ENCODE data around the gene USP25.

- no peak for TF ChIP-seq POLR2AphosphoS5 (IDR thresholded peaks at IDR 0.05; ENCODE audit: low read depth, low read length)
- no peak for TF ChIP-seq TAF1 (IDR thresholded peaks at IDR 0.05; ENCODE audit: borderline replicate concordance, insufficient read depth, low read length)
These were observed 12.9 kb downstream of the USP25 start for GRCh38 chr21:15742694-15743093.

Data from PFSK-1 (cell line).